ENCODE data around the gene SLC22A7. TPM values are rescaled to one million over a fixed set of nuclear protein-coding genes. Genes with fewer than 3 reads are reported as not detected.
A peak's percentile ranks its signal among the peaks of the same experiment; 100 is the strongest.
"Not testable (repeated sequence)": the region's sequence is repeated elsewhere in the genome, so short reads cannot be mapped to it uniquely, and the experiment has no call there.

SLC22A7 gene
- total RNA-seq, 1 experiment from 2014 or later, result not detected

DNA sequence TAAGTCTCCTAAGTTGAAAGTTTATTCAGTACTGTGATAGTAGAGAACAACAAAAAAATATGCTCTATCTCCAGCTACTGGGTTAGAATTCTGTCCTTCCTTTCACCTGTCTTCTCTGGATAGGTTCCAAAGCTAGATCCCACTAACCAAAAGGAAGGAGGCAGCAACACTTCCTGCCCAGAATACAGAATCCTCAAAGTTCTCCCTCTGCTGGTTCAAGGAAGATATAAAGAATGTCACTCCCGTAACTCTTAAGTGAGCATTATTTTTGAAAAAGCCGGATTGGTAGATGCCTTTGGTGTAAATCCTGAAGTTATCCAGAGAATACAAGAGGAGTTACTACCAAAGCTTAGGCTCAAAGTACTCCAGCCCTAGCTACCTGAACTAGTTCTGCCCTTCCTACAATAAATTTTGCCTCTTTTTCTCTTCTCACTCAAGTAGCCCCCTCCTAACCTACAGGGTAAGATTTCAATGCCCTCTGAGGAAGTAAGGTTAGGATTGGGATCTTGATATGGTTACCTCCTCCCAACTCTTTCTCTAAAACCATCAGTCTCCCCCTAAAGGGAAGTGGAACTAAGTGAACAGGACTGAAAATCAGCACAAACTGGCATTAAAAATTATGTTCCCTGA, 36.5 kb downstream of the SLC22A7 start:
- peak; percentile 82 for DNase-seq (ENCODE audit: low spot score)

DNA sequence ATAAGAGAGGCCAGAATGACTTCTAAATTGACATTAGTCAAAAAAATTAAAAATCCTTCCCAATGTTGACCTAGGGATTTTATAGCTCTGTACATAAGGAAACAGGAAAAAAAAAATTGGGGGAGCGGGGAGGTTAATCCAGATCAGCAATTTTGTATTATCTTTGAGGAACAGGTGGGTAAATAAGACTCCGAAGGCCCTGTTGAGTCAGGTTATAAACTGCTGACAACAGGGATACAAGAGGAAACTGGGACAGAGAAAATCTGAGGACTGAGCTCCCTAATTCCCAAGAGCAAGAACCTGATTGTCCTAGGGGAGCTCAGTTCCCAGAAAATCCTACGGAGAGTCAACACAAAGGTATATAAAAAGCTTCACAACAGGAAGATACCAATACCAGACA, 37.4 kb downstream of the SLC22A7 start:
- DNase-seq (ENCODE audit: low spot score), result peak; percentile 20

DNA sequence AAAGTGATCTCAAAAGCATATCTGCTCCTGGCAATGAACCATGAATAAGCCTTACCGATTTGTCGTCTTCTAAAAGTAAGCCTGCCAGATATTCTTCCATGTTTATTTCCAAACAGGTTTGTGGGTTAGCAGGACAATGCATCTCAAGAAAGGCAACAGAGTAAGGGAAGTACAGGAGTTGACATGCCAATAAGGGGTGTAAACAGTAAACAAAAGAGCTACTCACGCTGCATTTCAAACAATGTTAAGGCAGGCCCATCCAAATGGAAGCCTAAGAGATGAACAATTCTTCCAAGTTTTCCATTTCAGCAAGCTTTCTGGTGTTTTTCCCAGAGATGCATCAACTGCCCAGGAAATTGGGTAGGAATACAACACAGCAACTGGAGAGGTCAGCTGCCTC, 38.3 kb downstream of the SLC22A7 start:
- DNase-seq (ENCODE audit: low spot score), result no peak

DNA sequence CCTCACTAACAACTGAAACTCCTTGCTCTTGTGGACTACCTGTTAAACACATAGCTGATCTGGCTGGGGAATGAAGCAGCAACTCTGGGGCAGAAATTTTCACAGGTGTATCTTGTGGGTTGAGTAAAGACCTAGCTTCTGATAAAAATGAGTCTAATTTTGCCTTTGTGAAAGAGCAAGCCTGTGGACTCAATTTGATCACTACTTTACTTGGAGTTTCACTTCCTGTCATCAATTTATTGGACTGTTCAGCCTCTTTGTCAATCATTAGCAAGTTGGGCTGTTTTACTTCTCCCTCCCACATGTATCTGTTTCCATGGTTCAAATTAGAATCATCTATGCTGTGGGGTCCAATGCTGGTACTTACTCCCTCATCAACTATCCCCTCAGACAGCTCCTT, 40.2 kb downstream of the SLC22A7 start:
- DNase-seq (ENCODE audit: low spot score), result no peak

DNA sequence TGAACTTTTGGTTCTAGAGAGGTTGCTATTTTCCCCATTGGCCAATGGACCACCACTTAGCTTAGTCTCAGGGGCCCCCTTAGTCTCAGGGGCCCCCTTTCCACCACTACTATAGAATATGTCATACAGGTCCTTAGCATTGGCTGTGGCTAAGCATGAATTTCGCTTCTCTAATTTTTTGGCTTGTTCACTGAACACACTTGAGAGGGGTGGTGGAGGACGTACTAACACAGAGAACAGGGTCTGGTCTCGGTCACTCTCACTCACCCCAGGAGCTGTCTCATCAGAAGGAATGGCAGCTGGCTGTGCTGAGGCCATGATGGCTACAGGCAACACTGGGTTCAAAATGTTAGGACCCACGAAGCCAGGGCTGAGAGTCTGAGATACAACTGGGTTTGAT, 41.1 kb downstream of the SLC22A7 start:
- DNase-seq (ENCODE audit: low spot score), result no peak

DNA sequence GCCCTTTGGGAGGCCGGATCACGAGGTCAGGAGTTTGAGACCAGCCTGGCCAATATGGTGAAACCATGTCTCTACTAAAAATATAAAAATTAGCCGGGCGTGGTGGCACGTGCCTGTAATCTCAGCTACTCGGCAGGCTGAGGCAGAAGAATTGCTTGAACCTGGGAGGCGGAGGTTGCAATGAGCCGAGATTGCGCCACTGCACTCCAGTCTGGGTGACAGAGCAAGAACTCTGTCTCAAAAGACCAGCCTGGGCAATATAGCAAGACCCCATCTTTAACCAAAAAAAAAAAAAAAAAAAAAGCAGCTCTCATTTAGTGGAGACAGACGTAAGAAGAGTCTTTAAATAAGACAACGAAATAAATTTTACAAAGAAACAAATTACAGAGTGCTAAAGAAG, 48.2 kb downstream of the SLC22A7 start:
- not testable (repeated sequence) for DNase-seq (ENCODE audit: low spot score)

DNA sequence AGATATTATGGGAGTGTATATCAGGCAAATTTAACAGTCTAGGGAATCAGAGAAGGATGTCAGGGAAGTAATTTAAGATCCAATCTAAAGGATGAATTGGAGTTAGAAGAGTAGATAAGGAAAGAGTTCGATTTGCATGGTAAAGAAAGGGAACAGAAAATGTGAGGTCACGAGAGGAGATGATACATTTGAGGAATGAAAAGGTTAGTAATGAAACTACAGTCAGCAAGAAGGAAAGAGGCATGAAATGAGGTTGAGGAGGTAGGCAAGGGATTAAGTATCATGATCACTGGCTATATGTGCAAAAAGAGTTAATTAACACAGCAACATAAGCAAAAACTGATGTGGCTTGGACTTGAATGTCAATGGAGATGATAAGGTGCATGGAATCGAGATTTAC, 49.0 kb downstream of the SLC22A7 start:
- DNase-seq (ENCODE audit: low spot score), result no peak

DNA sequence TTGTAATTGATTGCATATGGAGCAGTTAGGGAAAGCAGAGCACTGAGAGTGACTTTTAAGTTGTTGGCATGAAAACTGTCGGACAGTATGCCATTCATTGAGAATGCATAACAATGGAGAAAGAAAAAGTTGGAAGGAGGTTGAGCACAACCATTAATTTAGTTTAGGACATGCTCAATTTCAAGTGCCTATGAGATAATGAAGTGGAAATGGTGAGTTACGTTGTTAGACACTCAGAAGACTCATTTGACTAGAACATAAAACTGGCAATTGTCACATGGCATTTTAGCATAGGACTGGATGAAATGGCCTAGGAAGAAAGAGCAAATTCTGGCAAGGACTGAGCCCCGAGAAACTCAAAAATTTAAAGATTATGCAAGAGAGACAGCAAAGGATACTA, 49.4 kb downstream of the SLC22A7 start:
- DNase-seq (ENCODE audit: low spot score), result no peak

DNA sequence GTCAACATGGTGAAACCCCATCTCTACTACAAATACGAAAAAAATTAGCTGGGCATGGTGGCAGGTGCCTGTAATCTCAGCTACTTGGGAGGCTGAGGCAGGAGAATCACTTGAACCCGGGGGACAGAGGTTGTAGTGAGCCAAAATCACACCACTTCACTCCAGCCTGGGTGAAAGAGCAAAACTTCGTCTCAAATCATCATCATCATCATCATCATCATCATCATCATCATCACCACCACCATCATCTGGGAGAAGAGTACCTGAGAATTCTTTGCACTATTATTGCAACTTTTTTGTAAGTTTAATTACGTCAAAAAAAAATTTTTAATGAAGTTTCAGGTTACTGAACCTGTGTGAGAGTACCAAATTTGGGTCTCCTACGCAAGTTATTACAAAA, 53.9 kb downstream of the SLC22A7 start:
- not testable (repeated sequence) for DNase-seq (ENCODE audit: low spot score)

Small RNAs within 50 kb of the gene (small RNA-seq; reads per million reads assigned to genes)
- not detected for gene RPL12P47

Other genes starting within 250 kb of the SLC22A7 start
- 20.9 and 21.1 TPM in 2 replicates for gene CUL7, start 244.4 kb upstream of the SLC22A7 start, total RNA-seq (2014; rRNA removed; shearing (Covaris generic))
- gene MRPL2, start 238.8 kb upstream of the SLC22A7 start, total RNA-seq (2014; rRNA removed; shearing (Covaris generic)), result 54.4 and 79.1 TPM in 2 replicates
- gene KLC4, start 238.6 kb upstream of the SLC22A7 start, total RNA-seq (2014; rRNA removed; shearing (Covaris generic)), result 47.6 and 58.8 TPM in 2 replicates
- gene PTK7, start 221.9 kb upstream of the SLC22A7 start, total RNA-seq (2014; rRNA removed; shearing (Covaris generic)), result 48.0 and 56.3 TPM in 2 replicates
- gene SRF, start 127.0 kb upstream of the SLC22A7 start, total RNA-seq (2014; rRNA removed; shearing (Covaris generic)), result 49.2 and 57.4 TPM in 2 replicates
- gene CUL9, start 116.1 kb upstream of the SLC22A7 start, total RNA-seq (2014; rRNA removed; shearing (Covaris generic)), result 13.5 and 17.2 TPM in 2 replicates
- 125 and 130 TPM in 2 replicates for gene DNPH1, start 68.8 kb upstream of the SLC22A7 start, total RNA-seq (2014; rRNA removed; shearing (Covaris generic))
- 0.73 and 0.79 TPM in 2 replicates for gene TTBK1, start 54.8 kb upstream of the SLC22A7 start, total RNA-seq (2014; rRNA removed; shearing (Covaris generic))
- not detected in 2 replicates for gene CRIP3, start 10.6 kb downstream of the SLC22A7 start, total RNA-seq (2014; rRNA removed; shearing (Covaris generic))
- 4.6 and 4.7 TPM in 2 replicates for gene ZNF318, start 71.4 kb downstream of the SLC22A7 start, total RNA-seq (2014; rRNA removed; shearing (Covaris generic))
- 18.6 and 18.8 TPM in 2 replicates for gene ABCC10, start 129.3 kb downstream of the SLC22A7 start, total RNA-seq (2014; rRNA removed; shearing (Covaris generic))
- 0.10 and 0.34 TPM in 2 replicates for gene DLK2, start 157.3 kb downstream of the SLC22A7 start, total RNA-seq (2014; rRNA removed; shearing (Covaris generic))
- 19.9 and 20.4 TPM in 2 replicates for gene TJAP1, start 179.3 kb downstream of the SLC22A7 start, total RNA-seq (2014; rRNA removed; shearing (Covaris generic))
- 1.4 and 2.0 TPM in 2 replicates for gene LRRC73, start 212.1 kb downstream of the SLC22A7 start, total RNA-seq (2014; rRNA removed; shearing (Covaris generic))
- 92.4 and 102 TPM in 2 replicates for gene YIPF3, start 218.7 kb downstream of the SLC22A7 start, total RNA-seq (2014; rRNA removed; shearing (Covaris generic))
- 42.4 and 56.0 TPM in 2 replicates for gene POLR1C, start 218.8 kb downstream of the SLC22A7 start, total RNA-seq (2014; rRNA removed; shearing (Covaris generic))